T-helper 1 cell treated with Interleukin-12 subunit alpha and Interleukin-12 subunit beta and Interleukin-4 antibody, amounts not matched to agents 30 μg/mL and 1 μg/mL, for 36 hours (primary cell): Measurements from ENCODE around the gene CTRB1.

Experiments
- H3K27ac Mint-ChIP-seq: one replicate; pipeline ENCODE4 v1.8.0; 2021; ENCODE audit warnings: mild to moderate bottlenecking, mixed read lengths
- H3K27me3 Mint-ChIP-seq: one replicate; pipeline ENCODE4 v1.8.0; 2021; ENCODE audit warnings: low read depth, mixed read lengths
- H3K36me3 Mint-ChIP-seq: one replicate; pipeline ENCODE4 v1.8.0; 2021; ENCODE audit warnings: low read depth, mixed read lengths
- H3K4me1 Mint-ChIP-seq: one replicate; pipeline ENCODE4 v1.8.0; 2021; ENCODE audit warnings: low read depth, mixed read lengths
- H3K4me3 Mint-ChIP-seq: one replicate; pipeline ENCODE4 v1.8.0; 2021; ENCODE audit warnings: mild to moderate bottlenecking, moderate library complexity, mixed read lengths
- H3K9me3 Mint-ChIP-seq: one replicate; pipeline ENCODE4 v1.8.0; 2021; ENCODE audit warnings: mixed read lengths

The CTRB1 gene

GRCh38 chr16:75227361-75228142 is 8.8 kb downstream of the CTRB1 start:
- no peaks in the 10 kb centered on the region for H3K36me3 Mint-ChIP-seq
- no peaks in the 10 kb centered on the region for H3K27me3 Mint-ChIP-seq
- no peak overlapping the region for H3K27ac Mint-ChIP-seq
- H3K4me3 Mint-ChIP-seq: no peak overlapping the region
- H3K4me1 Mint-ChIP-seq: no peaks in the 10 kb centered on the region
- no peaks in the 10 kb centered on the region for H3K9me3 Mint-ChIP-seq

- Mint-ChIP-seq H3K27ac (no peak overlapping the region), H3K9me3 (no peaks in the 10 kb centered on the region), H3K4me1 (no peaks in the 10 kb centered on the region), H3K36me3 (no peaks in the 10 kb centered on the region), H3K4me3 (no peak overlapping the region), H3K27me3 (no peaks in the 10 kb centered on the region)
Measured at GRCh38 chr16:75228143-75228976, 9.6 kb downstream of the CTRB1 start.

- Mint-ChIP-seq H3K4me3 (no peak overlapping the region), H3K9me3 (no peaks in the 10 kb centered on the region), H3K36me3 (no peaks in the 10 kb centered on the region), H3K4me1 (no peaks in the 10 kb centered on the region), H3K27me3 (no peaks in the 10 kb centered on the region), H3K27ac (no peak overlapping the region)
Measured at GRCh38 chr16:75229172-75230031, 10.6 kb downstream of the CTRB1 start.

- Mint-ChIP-seq H3K4me1 (no peaks in the 10 kb centered on the region), H3K36me3 (no peaks in the 10 kb centered on the region), H3K4me3 (no peak overlapping the region), H3K9me3 (no peaks in the 10 kb centered on the region), H3K27ac (no peak overlapping the region), H3K27me3 (no peaks in the 10 kb centered on the region)
Measured at GRCh38 chr16:75230471-75231110, 11.8 kb downstream of the CTRB1 start.

- Mint-ChIP-seq H3K9me3 (no peaks in the 10 kb centered on the region), H3K4me1 (no peaks in the 10 kb centered on the region), H3K27ac (no peak overlapping the region), H3K4me3 (no peak overlapping the region), H3K36me3 (no peaks in the 10 kb centered on the region), H3K27me3 (no peaks in the 10 kb centered on the region)
Measured at GRCh38 chr16:75231570-75231969, 12.8 kb downstream of the CTRB1 start.

- Mint-ChIP-seq H3K4me3 (no peak overlapping the region), H3K27me3 (no peaks in the 10 kb centered on the region), H3K36me3 (no peaks in the 10 kb centered on the region), H3K4me1 (no peaks in the 10 kb centered on the region), H3K9me3 (no peaks in the 10 kb centered on the region), H3K27ac (no peak overlapping the region)
Measured at GRCh38 chr16:75233611-75233938, 14.8 kb downstream of the CTRB1 start.

GRCh38 chr16:75234856-75235696 is 16.3 kb downstream of the CTRB1 start:
- Mint-ChIP-seq H3K4me1 (no peaks in the 10 kb centered on the region), H3K36me3 (no peaks in the 10 kb centered on the region), H3K9me3 (no peaks in the 10 kb centered on the region), H3K27ac (no peak overlapping the region), H3K4me3 (no peak overlapping the region), H3K27me3 (no peaks in the 10 kb centered on the region)

GRCh38 chr16:75235721-75236193 is 17.0 kb downstream of the CTRB1 start:
- Mint-ChIP-seq H3K36me3 (no peaks in the 10 kb centered on the region), H3K9me3 (no peaks in the 10 kb centered on the region), H3K27ac (no peak overlapping the region), H3K4me1 (no peaks in the 10 kb centered on the region), H3K4me3 (no peak overlapping the region), H3K27me3 (no peaks in the 10 kb centered on the region)

- H3K4me1 Mint-ChIP-seq: no peaks in the 10 kb centered on the region
- H3K4me3 Mint-ChIP-seq: no peak overlapping the region
- H3K27ac Mint-ChIP-seq: no peak overlapping the region
- no peaks in the 10 kb centered on the region for H3K36me3 Mint-ChIP-seq
- H3K9me3 Mint-ChIP-seq: no peaks in the 10 kb centered on the region
- no peaks in the 10 kb centered on the region for H3K27me3 Mint-ChIP-seq
Measured at GRCh38 chr16:75236232-75236631, 17.4 kb downstream of the CTRB1 start.

- Mint-ChIP-seq H3K4me1 (no peaks in the 10 kb centered on the region), H3K4me3 (no peak overlapping the region), H3K36me3 (no peaks in the 10 kb centered on the region), H3K27ac (no peak overlapping the region), H3K9me3 (no peaks in the 10 kb centered on the region), H3K27me3 (no peaks in the 10 kb centered on the region)
Measured at GRCh38 chr16:75236736-75237397, 18.1 kb downstream of the CTRB1 start.

GRCh38 chr16:75237398-75238131 is 18.8 kb downstream of the CTRB1 start:
- Mint-ChIP-seq H3K27ac (no peak overlapping the region), H3K4me3 (no peak overlapping the region), H3K9me3 (no peaks in the 10 kb centered on the region), H3K36me3 (no peaks in the 10 kb centered on the region), H3K27me3 (no peaks in the 10 kb centered on the region), H3K4me1 (no peaks in the 10 kb centered on the region)

- Mint-ChIP-seq H3K4me1 (no peaks in the 10 kb centered on the region), H3K27ac (no peak overlapping the region), H3K4me3 (no peak overlapping the region), H3K9me3 (no peaks in the 10 kb centered on the region), H3K27me3 (no peaks in the 10 kb centered on the region), H3K36me3 (no peaks in the 10 kb centered on the region)
Measured at GRCh38 chr16:75238132-75238852, 19.5 kb downstream of the CTRB1 start.
